G401.6 (cell line): ENCODE data around the gene PCDHGB2.
"Not testable (repeated sequence)": the region's sequence is repeated elsewhere in the genome, so short reads cannot be mapped to it uniquely, and the experiment has no call there.

ENCODE experiments used
- FAIRE-seq: peaks from 2 replicates; lab custom pipeline; 2012; peaks lifted over from hg19 to GRCh38; lab: Jason Lieb, UNC

Gene PCDHGB2

GRCh38 chr5:141351591-141351990 is 8.2 kb upstream of the PCDHGB2 start:
- FAIRE-seq = no peak

- no peak for FAIRE-seq
These were observed 4.8 kb upstream of the PCDHGB2 start, which contains the start of gene PCDHGA4 for GRCh38 chr5:141354900-141355469. TSS of gene PCDHGA4 (plus strand) at chr5:141355021. CDS start at chr5:141355108, 87 bp downstream.

- FAIRE-seq = no peak
These were observed 4.2 kb upstream of the PCDHGB2 start for GRCh38 chr5:141355641-141356040.

GRCh38 chr5:141356133-141356532 is 3.7 kb upstream of the PCDHGB2 start:
- no peak for FAIRE-seq

- FAIRE-seq = no peak
These were observed 2.8 kb upstream of the PCDHGB2 start for GRCh38 chr5:141356950-141357349.

GRCh38 chr5:141360685-141361084 is 891 bp downstream of the PCDHGB2 start:
- FAIRE-seq = no peak

- no peak for FAIRE-seq
These were observed 2.9 kb downstream of the PCDHGB2 start for GRCh38 chr5:141362719-141363118.

GRCh38 chr5:141363952-141364660 is 4.3 kb downstream of the PCDHGB2 start, which contains the start of gene PCDHGA5:
TSS of gene PCDHGA5 (plus strand) at chr5:141364162. CDS start at chr5:141364331, 169 bp downstream.
- FAIRE-seq = no peak

GRCh38 chr5:141366016-141366896 is 6.5 kb downstream of the PCDHGB2 start:
- FAIRE-seq = no peak

GRCh38 chr5:141369994-141370848 is 10.4 kb downstream of the PCDHGB2 start, which contains the start of gene PCDHGB3:
TSS of gene PCDHGB3 (plus strand) at chr5:141370242. CDS start at chr5:141370395, 153 bp downstream.
- FAIRE-seq = no peak

GRCh38 chr5:141371572-141372475 is 12.0 kb downstream of the PCDHGB2 start:
- no peak for FAIRE-seq

GRCh38 chr5:141373673-141374317 is 14.0 kb downstream of the PCDHGB2 start, which contains the start of gene PCDHGA6:
TSS of gene PCDHGA6 (plus strand) at chr5:141373891. CDS start at chr5:141374084, 193 bp downstream.
- no peak for FAIRE-seq

GRCh38 chr5:141374627-141375026 is 14.8 kb downstream of the PCDHGB2 start:
- FAIRE-seq = no peak

GRCh38 chr5:141375444-141376155 is 15.8 kb downstream of the PCDHGB2 start:
- FAIRE-seq = not testable (repeated sequence)

- FAIRE-seq = no peak
These were observed 22.9 kb downstream of the PCDHGB2 start, which contains the start of gene PCDHGA7 for GRCh38 chr5:141382469-141383294. TSS of gene PCDHGA7 (plus strand) at chr5:141382742. CDS start at chr5:141382900, 158 bp downstream.

- FAIRE-seq = no peak
These were observed 23.6 kb downstream of the PCDHGB2 start for GRCh38 chr5:141383345-141383744.

- no peak for FAIRE-seq
These were observed 24.9 kb downstream of the PCDHGB2 start for GRCh38 chr5:141384471-141385267.
